Fibroblast of villous mesenchyme (primary cell): ENCODE results near the gene SNORC. TPM values are rescaled to one million over a fixed set of nuclear protein-coding genes. Genes with fewer than 3 reads are reported as not detected.

ENCODE experiments used
- DNase-seq: peaks from one replicate; pipeline ENCODE4 v3.0.0-alpha.2; 2010; ENCODE audit warnings: low read depth
- H3K4me3 ChIP-seq: 2 replicates; pipeline ENCODE4 v1.5.1; 2011; ENCODE audit warnings: low read depth, mild to moderate bottlenecking, low read length
- total RNA-seq: library from RNA; depleted of rRNA; stranded (reverse); fragments of >200 nt; gene quantifications from 2 replicates; pipeline ENCODE4 v1.2.3, GENCODE V29; 2012
- TF ChIP-seq, protein P1 (sequence below): IDR thresholded peaks from 2 replicates; pipeline ENCODE4 v1.5.1; 2012; ENCODE audit warnings: low read depth, mild to moderate bottlenecking, low read length; ENCODE audit not compliant: insufficient read depth

The SNORC gene
- total RNA-seq, 1 donor: 0.86 TPM

DNA sequence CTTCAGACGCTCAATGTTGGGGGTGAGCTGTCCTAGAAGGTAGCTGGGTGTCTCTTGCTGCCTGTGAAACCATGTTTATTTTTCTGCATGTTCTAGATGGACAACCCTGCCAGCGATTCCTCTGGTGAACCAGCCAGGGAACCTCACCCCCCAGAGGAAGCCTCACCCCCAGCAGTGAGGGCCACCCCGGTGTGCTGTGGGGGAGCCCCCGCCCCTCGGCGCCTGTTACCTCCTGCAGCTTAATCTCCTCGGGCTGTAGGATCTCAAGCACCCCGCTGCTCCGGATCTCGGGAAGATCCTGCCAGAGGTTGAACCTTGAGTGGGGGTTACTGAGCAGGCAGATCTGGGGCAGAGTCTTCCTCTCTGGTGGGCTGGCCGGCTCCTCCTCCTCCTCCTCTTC lies 50.0 kb downstream of the SNORC start:
- TF ChIP-seq, protein P1, sequence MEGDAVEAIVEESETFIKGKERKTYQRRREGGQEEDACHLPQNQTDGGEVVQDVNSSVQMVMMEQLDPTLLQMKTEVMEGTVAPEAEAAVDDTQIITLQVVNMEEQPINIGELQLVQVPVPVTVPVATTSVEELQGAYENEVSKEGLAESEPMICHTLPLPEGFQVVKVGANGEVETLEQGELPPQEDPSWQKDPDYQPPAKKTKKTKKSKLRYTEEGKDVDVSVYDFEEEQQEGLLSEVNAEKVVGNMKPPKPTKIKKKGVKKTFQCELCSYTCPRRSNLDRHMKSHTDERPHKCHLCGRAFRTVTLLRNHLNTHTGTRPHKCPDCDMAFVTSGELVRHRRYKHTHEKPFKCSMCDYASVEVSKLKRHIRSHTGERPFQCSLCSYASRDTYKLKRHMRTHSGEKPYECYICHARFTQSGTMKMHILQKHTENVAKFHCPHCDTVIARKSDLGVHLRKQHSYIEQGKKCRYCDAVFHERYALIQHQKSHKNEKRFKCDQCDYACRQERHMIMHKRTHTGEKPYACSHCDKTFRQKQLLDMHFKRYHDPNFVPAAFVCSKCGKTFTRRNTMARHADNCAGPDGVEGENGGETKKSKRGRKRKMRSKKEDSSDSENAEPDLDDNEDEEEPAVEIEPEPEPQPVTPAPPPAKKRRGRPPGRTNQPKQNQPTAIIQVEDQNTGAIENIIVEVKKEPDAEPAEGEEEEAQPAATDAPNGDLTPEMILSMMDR: no peak
- H3K4me3 ChIP-seq: no peak overlapping the region
- no peak for DNase-seq

- TF ChIP-seq, protein P1: no peak
- DNase-seq: no peak
- H3K4me3 ChIP-seq: no peak overlapping the region
Observed at GRCh38 chr2:232920760-232921159, 50.7 kb downstream of the SNORC start.

- no peak for DNase-seq
- TF ChIP-seq, protein P1: no peak
Observed at GRCh38 chr2:232924433-232924832, 54.4 kb downstream of the SNORC start.

GRCh38 chr2:232925153-232925820 lies 55.2 kb downstream of the SNORC start:
- DNase-seq: no peak
- TF ChIP-seq, protein P1: no peak

More at GRCh38 chr2:232924433-232924832, 54.4 kb downstream of the SNORC start:
- H3K4me3 ChIP-seq: no peak overlapping the region

DNA sequence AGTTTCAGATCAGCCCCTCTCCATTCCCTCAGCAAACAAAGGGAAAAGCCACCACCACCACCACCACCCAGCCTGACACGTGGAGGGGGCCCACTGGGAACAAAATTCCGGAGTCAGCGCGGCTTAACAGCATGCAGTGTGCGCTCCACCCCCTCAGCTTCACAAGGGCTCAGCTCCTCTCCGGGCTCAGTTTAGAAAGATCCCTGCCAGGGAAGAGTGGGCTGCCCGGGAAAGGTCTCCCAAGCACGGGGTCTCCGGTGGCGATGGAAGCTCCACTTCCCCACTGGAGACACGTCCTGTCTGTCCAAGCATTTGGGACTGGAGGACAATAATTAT lies 55.7 kb downstream of the SNORC start:
- TF ChIP-seq, protein P1: no peak
- H3K4me3 ChIP-seq: no peak overlapping the region
- no peak for DNase-seq

More at GRCh38 chr2:232925153-232925820, 55.2 kb downstream of the SNORC start:
- no peak overlapping the region for H3K4me3 ChIP-seq

- no peak overlapping the region for H3K4me3 ChIP-seq
- DNase-seq: no peak
- TF ChIP-seq, protein P1: no peak
Observed at GRCh38 chr2:232926431-232926939, 56.4 kb downstream of the SNORC start.
